HG03103 (cell line): Measurements from ENCODE around the gene CASZ1.

Experiments used
- ATAC-seq: cut with Tn5 transposase; IDR thresholded peaks from one replicate; pipeline ENCODE4 v1.9.1; 2021; ENCODE audit warnings: low read depth; ENCODE audit not compliant: unreplicated experiment

CASZ1 gene

GRCh38 chr1:10644307-10645128, 151.9 kb downstream of the CASZ1 start:
- no peak for ATAC-seq

- no peak for ATAC-seq
Observed at GRCh38 chr1:10643607-10644306, 152.7 kb downstream of the CASZ1 start.

- ATAC-seq, result no peak
Observed at GRCh38 chr1:10642403-10643080, 153.9 kb downstream of the CASZ1 start.

GRCh38 chr1:10641976-10642375, 154.5 kb downstream of the CASZ1 start:
- ATAC-seq, result no peak

- ATAC-seq, result no peak
Observed at GRCh38 chr1:10640843-10641553, 155.4 kb downstream of the CASZ1 start.

GRCh38 chr1:10639775-10640578, 156.5 kb downstream of the CASZ1 start:
- no peak for ATAC-seq

- ATAC-seq, result no peak
Observed at GRCh38 chr1:10639011-10639774, 157.3 kb downstream of the CASZ1 start.

GRCh38 chr1:10638559-10639005, 157.9 kb downstream of the CASZ1 start:
- no peak for ATAC-seq

- ATAC-seq, result no peak
Observed at GRCh38 chr1:10637834-10638558, 158.4 kb downstream of the CASZ1 start.

- ATAC-seq, result no peak
Observed at GRCh38 chr1:10637400-10637799, 159.0 kb downstream of the CASZ1 start.

GRCh38 chr1:10635992-10636391, 160.5 kb downstream of the CASZ1 start:
- ATAC-seq, result no peak

GRCh38 chr1:10635085-10635896, 161.2 kb downstream of the CASZ1 start:
- no peak for ATAC-seq

GRCh38 chr1:10634428-10635084, 161.9 kb downstream of the CASZ1 start:
- ATAC-seq, result no peak

GRCh38 chr1:10634075-10634427, 162.4 kb downstream of the CASZ1 start:
- ATAC-seq, result no peak

GRCh38 chr1:10633416-10633815, 163.0 kb downstream of the CASZ1 start:
- no peak for ATAC-seq

GRCh38 chr1:10632691-10633090, 163.8 kb downstream of the CASZ1 start:
- ATAC-seq, result no peak
